Common myeloid progenitor, CD34-positive (primary cell): ENCODE results near the gene SCAI.

ENCODE experiments used
- CTCF ChIA-PET: fragments of 350-600 bp; sonication (Branson Sonifier 250); formaldehyde crosslinking; loops from one replicate; lab custom pipeline; 2021; ENCODE audit warnings: antibody characterized with exemption; lab: Charles Lee
- POLR2A ChIA-PET: fragments of 350-600 bp; sonication (Branson Sonifier 250); formaldehyde crosslinking; loops from one replicate; lab custom pipeline; 2021; ENCODE audit warnings: antibody characterized with exemption; lab: Charles Lee
- DNase-seq, 3 donors: peaks; one replicate each; pipeline versions ENCODE4 v3.0.0 to v3.0.0-alpha.2; 2013
- H3K27ac ChIP-seq, 2 experiments: 1 replicate in 1 of 2; 2 replicates in 1 of 2; pipeline ENCODE4 v1.7.0; 2013; ENCODE audit warnings: inconsistent platforms in 2 of 2, low read length in 2 of 2, mild to moderate bottlenecking in 2 of 2, low read depth in 1 of 2, moderate library complexity in 1 of 2; ENCODE audit not compliant: severe bottlenecking in 2 of 2, insufficient read depth in 1 of 2, poor library complexity in 1 of 2
- H3K27me3 ChIP-seq, 5 experiments: replicated peaks in 2 of 5; 1 replicate in 3 of 5; 2 replicates in 2 of 5; pipeline versions ENCODE4 v1.6.1 to v1.7.0; 2013; ENCODE audit warnings: low read length in 4 of 5, mild to moderate bottlenecking in 2 of 5, moderate library complexity in 2 of 5, inconsistent platforms in 1 of 5; ENCODE audit not compliant: insufficient read depth in 5 of 5, control insufficient read depth in 4 of 5
- H3K36me3 ChIP-seq, 4 experiments: 1 replicate in 2 of 4; 2 replicates in 2 of 4; pipeline versions ENCODE4 v1.6.1 to v1.7.0; 2013; ENCODE audit warnings: low read length in 3 of 4, control low read depth in 1 of 4, mild to moderate bottlenecking in 1 of 4; ENCODE audit not compliant: control insufficient read depth in 4 of 4, insufficient read depth in 4 of 4
- H3K4me1 ChIP-seq, 4 experiments: 1 replicate in 3 of 4; 2 replicates in 1 of 4; pipeline versions ENCODE4 v1.6.1 to v1.7.1; 2013; ENCODE audit warnings: low read length in 3 of 4, mild to moderate bottlenecking in 3 of 4, control low read depth in 1 of 4, inconsistent platforms in 1 of 4, moderate library complexity in 1 of 4; ENCODE audit not compliant: control insufficient read depth in 4 of 4, insufficient read depth in 4 of 4; ENCODE audit errors: control extremely low read depth in 1 of 4
- H3K4me3 ChIP-seq, 7 experiments: 1 replicate in 4 of 7; 2 replicates in 3 of 7; pipeline versions ENCODE4 v1.5.1 to v1.7.0; 2013; ENCODE audit warnings: mild to moderate bottlenecking in 7 of 7, low read length in 6 of 7, moderate library complexity in 6 of 7, inconsistent platforms in 2 of 7, low read depth in 2 of 7, control low read depth in 1 of 7; ENCODE audit not compliant: insufficient read depth in 4 of 7, control insufficient read depth in 1 of 7; ENCODE audit errors: extremely low read depth in 1 of 7
- H3K9me3 ChIP-seq, 5 experiments: 1 replicate in 4 of 5; 2 replicates in 1 of 5; pipeline versions ENCODE4 v1.6.1 to v1.7.1; 2013; ENCODE audit warnings: low read length in 4 of 5, mild to moderate bottlenecking in 2 of 5, inconsistent platforms in 1 of 5, low read depth in 1 of 5, moderate library complexity in 1 of 5; ENCODE audit not compliant: control insufficient read depth in 4 of 5, insufficient read depth in 2 of 5; ENCODE audit errors: control extremely low read depth in 1 of 5
- WGBS: methylation state at CpG from one replicate; pipeline ENCODE4 v1.1.5; 2013; ENCODE audit not compliant: insufficient coverage; 5-methylcytosine and 5-hydroxymethylcytosine counted together

The SCAI gene

DNA sequence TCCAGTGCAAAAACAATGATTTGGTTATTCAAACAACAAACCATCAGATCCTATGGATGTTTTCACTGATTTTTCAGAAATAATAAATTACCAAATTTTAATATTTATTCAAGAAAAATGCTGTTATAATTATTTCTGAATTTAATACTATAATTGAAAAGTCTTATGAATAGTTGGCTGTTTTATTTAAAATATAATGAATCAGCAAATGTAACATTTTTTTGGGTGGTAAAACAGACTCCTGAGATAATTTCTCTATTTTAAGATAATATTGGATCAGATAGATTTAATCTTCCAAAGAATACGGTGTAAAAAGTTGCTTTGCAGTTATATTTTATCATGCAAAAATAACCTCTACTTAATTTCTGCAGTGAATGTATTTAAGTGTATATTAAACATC is 197.2 kb downstream of the SCAI start:
- DNase-seq = no peak
- Histone ChIP-seq H3K27ac (no peak overlapping the region), H3K4me1 (peaks cover 4 to 9% (median 7%) of the 10 kb centered on the region in 4 experiments), H3K27me3 (no peaks in the 10 kb centered on the region), H3K9me3 (no peaks in the 10 kb centered on the region), H3K36me3 (no peaks in the 10 kb centered on the region), H3K4me3 (no peak overlapping the region)
- POLR2A ChIA-PET = interaction anchor here (0.6 kb wide), 1 partner anchor 285 kb away, joined by 6 read pairs; no protein-coding TSS in a partner anchor
- WGBS = no CpG with 5 or more reads among the region's 1 CpG
- CTCF ChIA-PET = no interaction called here

DNA sequence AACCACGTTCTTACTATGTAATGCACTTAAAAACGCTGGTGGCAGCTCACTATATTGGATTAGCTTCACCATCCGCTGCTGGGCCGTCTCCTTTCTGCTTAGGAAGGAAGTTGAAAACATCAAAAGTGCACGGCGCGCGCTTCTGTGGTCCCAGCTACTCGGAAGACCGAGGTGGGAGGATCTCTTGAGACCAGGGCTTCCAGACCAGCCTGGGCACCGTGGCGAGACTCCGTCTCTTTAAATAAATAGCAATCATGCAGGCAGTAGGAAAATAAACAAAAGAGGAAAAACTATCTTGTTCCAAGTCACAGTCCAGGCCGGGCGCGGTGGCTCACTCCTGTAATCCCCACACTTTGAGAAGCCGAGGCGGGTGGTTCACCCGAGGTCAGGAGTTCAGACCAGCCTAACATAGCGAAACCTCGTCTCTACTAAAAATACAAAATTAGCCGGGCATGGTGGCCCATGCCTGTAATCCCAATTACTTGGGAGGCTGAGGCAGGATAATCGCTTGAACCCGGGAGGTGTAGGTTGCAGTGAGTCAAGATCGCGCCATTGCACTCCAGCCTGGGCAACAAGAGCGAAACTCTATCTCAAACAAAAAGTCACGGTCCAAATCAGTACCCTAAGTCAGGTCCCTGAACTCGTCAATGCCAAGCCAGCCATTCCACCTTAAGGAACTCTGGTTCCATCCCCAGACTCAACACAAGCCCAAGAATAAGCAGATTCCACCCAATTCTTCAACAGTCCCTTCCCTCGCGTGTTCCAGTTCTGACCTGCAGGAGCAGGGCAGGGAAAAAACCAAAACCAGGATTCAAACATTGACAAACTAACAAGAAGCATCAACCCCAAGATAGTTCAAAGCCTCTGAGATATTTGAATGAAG is 201.4 kb downstream of the SCAI start:
- CTCF ChIA-PET = no interaction called here
- POLR2A ChIA-PET = interaction anchor here (0.6 kb wide), 2 partner anchors 19 to 33 kb away, joined by 4 to 8 read pairs; no protein-coding TSS in a partner anchor

DNA sequence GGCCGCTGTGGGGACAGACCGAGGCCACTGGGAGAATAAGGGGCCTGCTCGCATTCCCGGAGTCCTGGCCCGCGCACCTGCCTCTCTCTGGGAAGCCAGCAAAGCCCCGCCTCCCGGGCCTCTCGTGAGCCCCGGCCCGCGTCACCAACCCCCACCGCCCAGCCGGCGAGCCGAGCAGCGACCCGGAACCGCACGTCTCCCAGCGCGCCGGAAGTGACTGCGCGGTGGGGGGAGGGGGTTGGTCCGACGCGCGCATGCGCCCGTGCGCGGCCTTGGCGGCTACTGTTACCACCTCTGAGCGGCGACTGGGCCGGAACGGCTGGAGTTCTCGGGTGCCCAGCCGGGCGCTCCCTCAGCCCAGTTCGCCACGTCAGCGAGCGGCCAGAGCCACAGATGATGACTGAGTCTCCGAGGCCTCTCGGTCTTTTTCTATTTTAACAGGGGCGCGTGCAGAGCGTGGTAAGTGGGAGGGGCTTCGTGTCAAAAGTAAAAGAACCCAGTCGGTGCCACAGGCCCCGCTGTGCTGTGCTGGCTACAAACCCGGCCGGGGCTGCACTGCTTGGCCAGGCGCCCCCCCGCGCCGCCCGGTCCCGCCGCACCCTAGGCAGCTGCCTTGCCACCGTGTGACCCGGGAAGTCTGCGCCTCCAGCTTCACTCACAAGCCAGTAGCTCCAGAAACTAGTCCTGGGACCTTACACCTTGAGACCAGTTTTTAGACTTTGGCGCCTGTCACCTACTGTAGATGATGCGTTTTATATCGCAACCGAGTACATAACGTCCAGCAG is 202.2 kb downstream of the SCAI start, which contains the start of gene GOLGA1:
Gene GOLGA1, minus strand, starts transcription at position 190 of the 785 bp plus-strand sequence. CDS start 2,372 bp downstream, outside the sequence.
- no peaks in the 10 kb centered on the region for H3K9me3 ChIP-seq
- CTCF ChIA-PET = no interaction called here
- H3K4me3 ChIP-seq = peak within 1 kb of the TSS; percentile 90 to 99 (median 94)

More for the DNA sequence above, 201.4 kb downstream of the SCAI start:
- peak; percentile 58 to 82 (median 76) for DNase-seq
- Histone ChIP-seq H3K27ac (peak overlapping the region; percentile 92 to 97), H3K27me3 (no peaks in the 10 kb centered on the region), H3K36me3 (peaks cover 0 to 7% (median 1%) of the 10 kb centered on the region in 4 experiments), H3K4me1 (peaks cover 10 to 18% (median 16%) of the 10 kb centered on the region in 4 experiments), H3K9me3 (no peaks in the 10 kb centered on the region), H3K4me3 (peak overlapping the region; percentile 90 to 99 (median 94))
- WGBS = 20% methylated on average over 28 of the region's 31 CpGs

DNA sequence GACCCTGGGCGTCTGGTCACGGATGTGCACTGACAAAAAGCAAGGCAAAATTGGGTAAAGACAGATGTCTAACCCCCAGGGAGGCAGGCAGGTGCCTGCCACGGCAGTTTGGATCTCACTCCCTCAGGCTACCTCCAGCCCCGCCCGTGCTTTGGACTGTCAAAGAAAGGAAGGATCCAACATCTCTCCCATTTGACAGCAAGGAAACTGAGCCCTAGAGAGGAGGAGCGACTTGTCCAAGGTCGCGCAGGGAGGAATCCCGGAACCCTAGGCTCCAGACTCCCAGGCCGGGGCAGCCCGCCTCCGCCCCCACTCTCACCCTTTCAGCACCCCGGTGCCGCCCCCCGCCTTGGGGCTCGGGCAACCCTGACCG is 202.8 kb downstream of the SCAI start:
- ChIA-PET POLR2A (no interaction called here), CTCF (interaction anchor here (2.1 kb wide), 1 partner anchor 10 kb away, joined by 10 read pairs; no protein-coding TSS in a partner anchor)
- Histone ChIP-seq H3K9me3 (no peaks in the 10 kb centered on the region), H3K36me3 (peaks cover 0 to 18% (median 8%) of the 10 kb centered on the region in 4 experiments), H3K4me1 (peaks cover 10 to 18% (median 16%) of the 10 kb centered on the region in 4 experiments), H3K27me3 (no peaks in the 10 kb centered on the region), H3K27ac (peak overlapping the region; percentile 92 to 97), H3K4me3 (peak overlapping the region; percentile 90 to 99 (median 94))
- DNase-seq = peak in 1 of 3 donors; percentile 13
- WGBS = 0% methylated on average over 10 of the region's 17 CpGs

More for the DNA sequence above, 202.2 kb downstream of the SCAI start, which contains the start of gene GOLGA1:
- Histone ChIP-seq H3K4me1 (peaks cover 10 to 18% (median 16%) of the 10 kb centered on the region in 4 experiments), H3K36me3 (peaks cover 0 to 12% (median 5%) of the 10 kb centered on the region in 4 experiments), H3K27me3 (no peaks in the 10 kb centered on the region), H3K27ac (peak within 1 kb of the TSS; percentile 92 to 97)
- POLR2A ChIA-PET = interaction anchor here (0.6 kb wide), 2 partner anchors 20 to 202 kb away, joined by 3 to 4 read pairs; partner anchors contain the start of gene SCAI
- peak; percentile 92 to 95 (median 94) for DNase-seq
- WGBS = under 1% methylated on average over 61 of the region's 70 CpGs

DNA sequence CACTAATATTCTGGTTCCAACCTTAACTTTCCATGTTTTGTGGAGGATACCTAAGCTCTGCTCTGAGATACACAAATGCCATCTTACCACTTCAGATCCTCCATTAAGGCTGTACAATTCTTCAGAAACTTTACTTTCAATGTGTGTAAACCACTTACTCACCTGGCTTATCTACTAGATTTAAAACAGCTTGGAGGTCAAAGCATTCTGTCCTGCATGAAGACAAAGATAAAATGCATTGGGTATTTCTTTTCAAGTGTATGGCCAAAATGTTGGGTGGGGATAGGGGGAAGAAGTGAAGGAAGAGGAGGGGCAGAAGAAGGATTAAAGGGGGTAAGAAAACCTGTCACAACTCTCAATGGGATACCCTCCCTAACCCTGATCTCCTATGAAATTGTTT is 203.4 kb downstream of the SCAI start:
- H3K9me3 ChIP-seq = no peaks in the 10 kb centered on the region
- H3K4me1 ChIP-seq = peaks cover 10 to 18% (median 16%) of the 10 kb centered on the region in 4 experiments
- peak overlapping the region in 6 of 7 experiments; percentile 90 to 99 (median 94) for H3K4me3 ChIP-seq
- peak overlapping the region; percentile 92 to 97 for H3K27ac ChIP-seq
- H3K36me3 ChIP-seq = peaks cover 0 to 18% (median 10%) of the 10 kb centered on the region in 4 experiments
- ChIA-PET CTCF (interaction anchor here (2.1 kb wide), 1 partner anchor 10 kb away, joined by 10 read pairs; no protein-coding TSS in a partner anchor), POLR2A (no interaction called here)
- no peaks in the 10 kb centered on the region for H3K27me3 ChIP-seq
- DNase-seq = no peak

DNA sequence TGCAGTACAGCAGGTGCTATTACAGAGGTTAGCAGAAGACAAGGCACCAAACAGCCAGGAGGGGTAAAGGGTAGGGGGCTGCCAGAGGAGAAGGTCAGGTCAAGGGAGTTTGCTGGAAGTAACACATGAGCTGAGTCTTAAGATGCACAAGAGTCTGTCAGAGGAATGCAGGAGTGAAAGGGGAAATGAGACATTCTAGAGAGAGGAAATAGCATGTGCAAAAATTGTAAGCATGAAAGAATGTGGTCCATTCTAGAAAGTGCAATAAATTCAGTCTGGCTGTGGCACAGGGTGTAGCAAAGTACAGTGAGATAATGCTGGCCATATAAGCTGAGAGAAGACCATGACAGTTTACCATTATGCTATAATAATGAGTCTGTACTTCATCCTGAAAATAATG is 209.0 kb downstream of the SCAI start:
- ChIA-PET CTCF (no interaction called here), POLR2A (interaction anchor here (0.6 kb wide), 1 partner anchor 28 kb away, joined by 3 read pairs; no protein-coding TSS in a partner anchor)
- H3K27ac ChIP-seq = no peak overlapping the region
- peaks cover 0 to 3% (median 1%) of the 10 kb centered on the region in 4 experiments for H3K4me1 ChIP-seq
- H3K27me3 ChIP-seq = no peaks in the 10 kb centered on the region
- no peak overlapping the region for H3K4me3 ChIP-seq
- no peaks in the 10 kb centered on the region for H3K9me3 ChIP-seq
- DNase-seq = no peak
- H3K36me3 ChIP-seq = peaks cover 15 to 49% (median 34%) of the 10 kb centered on the region in 4 experiments
